ENCODE measurements around the gene FTO.

Gene FTO

DNA sequence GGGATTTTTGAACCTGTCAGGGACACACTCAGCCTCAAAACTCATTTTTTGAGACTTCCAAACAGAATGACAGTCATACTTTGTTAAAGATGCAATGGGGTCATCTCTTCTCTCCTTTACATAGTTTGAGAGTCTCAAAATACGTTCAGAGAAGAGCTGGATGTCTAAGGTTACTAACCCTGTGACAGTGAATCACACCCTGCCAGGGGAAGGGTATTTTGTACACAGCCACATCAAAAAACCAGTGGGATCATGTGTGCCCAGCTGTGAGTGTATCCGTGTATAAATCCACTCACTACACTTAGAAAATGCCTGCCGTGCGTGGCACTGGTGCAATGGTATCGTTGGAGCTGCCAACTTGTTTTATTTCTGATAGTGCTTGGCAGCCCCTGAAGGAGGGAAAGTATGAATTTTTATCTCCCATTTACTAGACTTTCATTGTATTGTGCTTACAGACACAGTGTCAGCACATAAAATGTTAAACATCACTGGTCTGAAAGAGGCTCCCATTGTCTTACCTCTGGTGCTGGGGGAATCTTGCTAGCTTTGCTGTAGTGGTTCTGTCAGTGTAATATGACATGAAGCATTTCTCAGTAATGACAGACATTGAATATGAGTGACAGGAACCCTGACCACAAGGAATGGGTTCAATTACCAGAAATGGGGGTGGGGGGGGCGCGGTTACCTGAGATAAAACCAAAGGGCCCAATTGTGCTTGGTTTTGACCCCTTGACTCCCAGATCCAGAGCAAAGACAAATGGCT is 256.3 kb downstream of the FTO start:
- Mint-ChIP-seq H3K27ac (no peak overlapping the region), H3K4me3 (no peak overlapping the region), H3K4me1 (peaks cover 0 to 2% of the 10 kb centered on the region in 2 donors), H3K27me3 (no peaks in the 10 kb centered on the region), H3K9me3 (no peaks in the 10 kb centered on the region), H3K36me3 (peaks cover 8 to 10% of the 10 kb centered on the region in 2 donors)
- no peak for DNase-seq
- no peak for ATAC-seq (replicated peaks)

DNA sequence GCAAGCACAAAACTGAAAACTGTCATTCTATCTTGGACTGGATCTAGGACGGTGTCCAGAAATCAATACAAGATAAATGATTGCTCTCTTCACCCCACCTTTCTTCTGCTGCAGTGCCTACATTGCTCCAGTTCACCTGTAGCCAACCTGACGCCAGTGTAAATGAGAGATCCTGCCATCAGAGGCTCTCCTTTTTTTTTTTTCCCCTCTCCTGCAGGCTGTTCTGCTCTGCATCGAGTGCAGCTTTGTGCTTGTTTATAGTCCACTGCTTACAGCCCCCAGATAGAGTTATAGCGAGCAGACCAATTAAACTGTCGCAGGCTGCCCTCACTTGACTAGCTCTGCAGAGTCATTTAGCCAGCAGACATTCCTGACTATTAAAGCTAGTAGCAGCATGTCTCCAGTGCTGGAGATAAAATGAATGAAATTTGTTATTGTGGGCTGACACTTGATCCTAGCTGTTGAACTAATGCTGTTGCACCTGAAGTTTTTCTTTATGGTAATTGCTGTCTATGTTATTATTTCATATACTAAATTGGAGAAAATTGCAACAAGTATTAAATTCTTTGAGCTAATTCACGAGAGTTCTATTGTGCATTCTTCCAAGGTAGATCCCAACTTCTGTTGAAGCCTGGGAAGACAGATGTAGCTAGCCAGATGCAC is 257.1 kb downstream of the FTO start:
- Mint-ChIP-seq H3K27me3 (no peaks in the 10 kb centered on the region), H3K36me3 (peaks cover 4 to 6% of the 10 kb centered on the region in 2 donors), H3K27ac (no peak overlapping the region), H3K4me1 (no peaks in the 10 kb centered on the region), H3K9me3 (no peaks in the 10 kb centered on the region), H3K4me3 (no peak overlapping the region)
- no peak for ATAC-seq (replicated peaks)
- no peak for DNase-seq

DNA sequence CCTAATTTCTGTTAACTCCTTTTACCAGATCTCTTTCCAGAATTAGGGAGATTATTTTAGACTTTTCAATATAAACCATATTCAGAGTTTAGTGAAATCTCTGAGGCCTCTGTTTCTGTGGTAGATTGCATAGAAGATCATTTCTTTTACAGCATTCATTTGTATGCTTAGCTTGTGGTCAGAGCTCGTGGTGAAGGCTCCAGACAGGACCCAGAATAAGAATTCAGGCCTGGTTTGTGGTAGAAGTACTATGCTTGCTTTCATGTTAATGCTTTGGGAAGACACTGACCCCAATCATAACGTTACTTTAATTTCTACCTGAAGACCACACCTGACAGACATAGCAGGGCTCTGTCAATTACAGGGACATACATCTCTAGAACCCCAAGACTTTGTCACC is 258.1 kb downstream of the FTO start:
- H3K27ac Mint-ChIP-seq, result no peak overlapping the region
- no peaks in the 10 kb centered on the region for H3K9me3 Mint-ChIP-seq
- no peaks in the 10 kb centered on the region for H3K27me3 Mint-ChIP-seq
- no peak overlapping the region for H3K4me3 Mint-ChIP-seq
- DNase-seq (no peak), ATAC-seq (replicated peaks) (no peak)
- H3K36me3 Mint-ChIP-seq, result peaks cover 4 to 5% of the 10 kb centered on the region in 2 donors
- no peaks in the 10 kb centered on the region for H3K4me1 Mint-ChIP-seq

DNA sequence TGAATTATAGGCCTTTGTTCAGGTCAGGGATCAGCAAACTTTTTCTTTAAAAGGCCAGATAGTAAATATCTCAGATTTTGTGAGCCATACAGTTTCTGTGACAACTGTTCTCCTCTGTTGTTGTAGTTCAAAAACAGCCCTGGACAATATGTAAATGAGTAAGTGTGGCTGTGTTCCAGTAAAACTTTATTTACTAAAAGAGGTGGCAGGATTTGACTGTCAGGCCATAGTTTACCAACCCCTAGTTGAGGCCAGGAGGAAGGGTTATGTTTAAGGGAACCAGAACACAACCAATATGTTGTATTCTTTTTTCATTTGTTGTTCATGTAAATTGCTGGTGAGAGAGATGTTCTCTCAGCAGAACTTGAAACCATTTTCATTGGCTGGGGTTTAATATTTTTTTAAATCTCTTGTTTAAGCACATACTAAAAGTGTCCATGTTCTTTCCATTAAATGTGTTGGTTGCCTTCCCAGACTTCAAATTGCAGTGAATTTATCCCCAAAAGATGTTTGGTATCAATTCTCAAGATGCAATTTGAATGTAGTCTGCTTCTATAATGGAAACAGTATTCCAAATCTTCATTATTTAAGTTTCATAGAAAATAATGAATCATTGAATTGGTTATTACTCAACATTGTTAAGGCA is 260.3 kb downstream of the FTO start:
- H3K4me1 Mint-ChIP-seq, result no peaks in the 10 kb centered on the region
- H3K36me3 Mint-ChIP-seq, result peaks cover 3 to 6% of the 10 kb centered on the region in 2 donors
- DNase-seq, result no peak
- no peak for ATAC-seq (replicated peaks)
- H3K4me3 Mint-ChIP-seq, result no peak overlapping the region
- no peak overlapping the region for H3K27ac Mint-ChIP-seq
- no peaks in the 10 kb centered on the region for H3K27me3 Mint-ChIP-seq
- no peaks in the 10 kb centered on the region for H3K9me3 Mint-ChIP-seq

DNA sequence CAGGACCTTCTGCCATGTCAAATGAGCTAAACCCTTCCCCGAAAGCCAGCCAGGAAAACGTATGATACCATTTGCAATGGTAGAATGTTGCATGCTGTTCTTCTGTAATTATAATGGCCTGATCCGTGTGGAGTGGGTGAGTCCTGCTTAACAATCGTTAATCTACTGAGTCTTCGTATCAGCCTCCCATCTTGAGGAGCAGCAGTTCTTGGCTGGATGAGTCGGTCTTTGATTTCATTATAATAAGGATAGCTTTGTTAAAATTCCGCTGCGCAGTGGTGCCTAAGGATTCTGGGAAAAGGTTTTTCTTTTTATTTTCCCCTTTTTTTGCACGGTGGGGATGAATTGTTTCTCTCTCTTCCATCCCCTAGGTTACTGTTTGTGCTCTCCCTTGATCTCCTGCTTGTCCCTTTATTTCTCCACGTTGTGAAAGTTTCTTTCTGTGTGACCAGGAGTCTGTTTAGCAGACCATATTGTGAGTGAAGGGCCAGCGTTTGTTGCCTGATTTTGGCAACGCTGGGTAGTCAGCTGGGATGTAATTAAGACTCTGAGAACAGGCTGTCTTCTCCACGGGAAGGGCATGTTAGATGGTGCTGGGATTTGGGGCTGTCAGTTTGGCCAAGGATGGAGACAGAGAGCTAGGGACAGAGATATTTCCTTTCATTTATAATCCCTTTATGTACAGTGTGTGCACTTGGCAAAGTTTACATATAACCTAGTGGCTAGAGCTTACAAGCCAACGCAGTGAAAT is 263.0 kb downstream of the FTO start:
- Mint-ChIP-seq H3K9me3 (no peaks in the 10 kb centered on the region), H3K36me3 (peaks cover 3 to 6% of the 10 kb centered on the region in 2 donors), H3K27me3 (no peaks in the 10 kb centered on the region), H3K4me3 (no peak overlapping the region), H3K27ac (no peak overlapping the region), H3K4me1 (no peaks in the 10 kb centered on the region)
- no peak for ATAC-seq (replicated peaks)
- DNase-seq, result no peak

DNA sequence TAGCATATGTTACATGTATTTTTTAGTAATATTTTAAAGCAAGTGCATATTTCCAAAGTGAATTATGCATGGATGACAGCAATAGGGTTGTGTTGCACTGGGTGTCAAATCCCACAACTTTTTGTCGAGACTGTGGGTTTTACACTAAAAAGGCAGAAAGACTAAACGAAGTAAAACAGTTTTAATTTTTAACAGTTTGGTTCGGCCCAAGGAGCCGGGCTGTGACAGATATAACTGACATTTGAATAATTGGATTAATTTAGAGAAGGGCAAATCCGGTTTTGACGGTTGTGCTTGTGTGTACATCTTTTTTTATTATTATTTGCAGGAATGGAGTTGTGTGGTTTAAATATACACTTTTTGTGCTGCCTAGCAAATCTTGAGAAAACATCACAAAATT is 263.6 kb downstream of the FTO start:
- H3K27ac Mint-ChIP-seq, result no peak overlapping the region
- H3K4me1 Mint-ChIP-seq, result no peaks in the 10 kb centered on the region
- ATAC-seq (replicated peaks), result no peak
- H3K4me3 Mint-ChIP-seq, result no peak overlapping the region
- no peaks in the 10 kb centered on the region for H3K27me3 Mint-ChIP-seq
- DNase-seq, result no peak
- no peaks in the 10 kb centered on the region for H3K9me3 Mint-ChIP-seq
- peaks cover 3 to 6% of the 10 kb centered on the region in 2 donors for H3K36me3 Mint-ChIP-seq

DNA sequence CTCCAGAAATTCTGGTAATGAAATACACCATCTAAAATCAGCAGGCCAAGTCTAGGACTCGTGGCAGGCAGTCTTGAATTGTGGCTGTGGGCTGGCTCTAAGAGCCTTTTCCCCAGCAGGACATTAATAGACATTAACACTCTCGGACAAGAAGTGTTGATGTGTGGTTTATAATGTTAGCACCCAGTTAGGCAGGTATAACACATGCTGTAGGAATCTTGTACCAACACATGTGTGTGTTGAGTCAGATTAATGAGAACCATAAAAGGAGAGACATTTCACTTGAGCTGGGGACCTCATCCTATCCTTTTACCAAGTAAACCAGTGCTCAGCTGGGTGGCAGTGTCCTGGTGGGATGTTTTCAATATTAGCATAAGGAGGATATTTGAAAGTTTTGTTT is 264.5 kb downstream of the FTO start:
- Mint-ChIP-seq H3K4me3 (no peak overlapping the region), H3K36me3 (peaks cover 3% of the 10 kb centered on the region in 2 donors)
- DNase-seq, result no peak

DNA sequence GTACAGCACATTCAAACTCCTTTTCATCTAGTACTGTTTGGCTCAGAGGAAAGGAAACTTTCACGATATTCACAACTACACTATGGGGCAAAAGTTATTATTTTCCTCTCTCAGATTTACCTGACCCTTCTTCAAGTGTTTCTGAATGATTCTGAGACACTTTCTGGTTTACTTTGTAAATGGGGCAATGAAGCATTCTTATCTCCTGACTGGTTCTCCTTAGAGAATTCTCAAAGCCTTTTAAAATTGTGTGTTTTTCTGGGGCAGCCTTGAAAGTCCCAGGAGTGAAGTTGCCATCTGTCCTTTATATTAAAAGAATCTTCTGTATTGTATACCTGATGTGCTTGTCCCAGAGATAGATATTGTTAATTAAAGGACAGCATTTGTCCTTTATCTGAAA is 264.9 kb downstream of the FTO start:
- Mint-ChIP-seq H3K27ac (no peak overlapping the region), H3K4me3 (no peak overlapping the region), H3K9me3 (no peaks in the 10 kb centered on the region), H3K36me3 (peaks cover 3% of the 10 kb centered on the region in 2 donors), H3K27me3 (no peaks in the 10 kb centered on the region), H3K4me1 (no peaks in the 10 kb centered on the region)
- no peak for ATAC-seq (replicated peaks)
- DNase-seq, result no peak

More for the DNA sequence above, 264.5 kb downstream of the FTO start:
- no peaks in the 10 kb centered on the region for H3K27me3 Mint-ChIP-seq
- H3K4me1 Mint-ChIP-seq, result no peaks in the 10 kb centered on the region
- H3K9me3 Mint-ChIP-seq, result no peaks in the 10 kb centered on the region
- no peak overlapping the region for H3K27ac Mint-ChIP-seq
- ATAC-seq (replicated peaks), result no peak

DNA sequence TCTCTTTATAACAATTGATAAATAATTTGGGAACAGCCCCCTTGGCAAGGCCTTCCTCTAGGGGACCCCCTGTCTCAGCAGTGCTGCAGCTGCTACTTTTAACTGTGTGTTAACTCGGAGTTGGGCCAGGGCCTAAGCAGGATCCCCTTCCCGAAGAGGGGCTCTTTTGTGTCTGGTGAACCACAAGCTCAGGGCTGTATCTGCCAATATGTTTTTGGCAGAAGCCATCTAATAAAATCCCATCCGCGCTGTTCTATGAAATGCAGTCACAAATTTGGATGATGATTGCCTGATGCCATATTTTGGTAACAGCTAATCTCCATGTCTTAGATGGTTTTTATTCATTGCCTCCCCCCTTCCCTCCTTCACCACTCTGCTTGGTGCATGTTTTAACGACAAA is 267.7 kb downstream of the FTO start:
- H3K4me3 Mint-ChIP-seq, result no peak overlapping the region
- peaks cover 0 to 3% of the 10 kb centered on the region in 2 donors for H3K36me3 Mint-ChIP-seq
- no peaks in the 10 kb centered on the region for H3K9me3 Mint-ChIP-seq
- no peak for DNase-seq
- no peak for ATAC-seq (replicated peaks)
- H3K27me3 Mint-ChIP-seq, result no peaks in the 10 kb centered on the region
- H3K27ac Mint-ChIP-seq, result no peak overlapping the region
- no peaks in the 10 kb centered on the region for H3K4me1 Mint-ChIP-seq

DNA sequence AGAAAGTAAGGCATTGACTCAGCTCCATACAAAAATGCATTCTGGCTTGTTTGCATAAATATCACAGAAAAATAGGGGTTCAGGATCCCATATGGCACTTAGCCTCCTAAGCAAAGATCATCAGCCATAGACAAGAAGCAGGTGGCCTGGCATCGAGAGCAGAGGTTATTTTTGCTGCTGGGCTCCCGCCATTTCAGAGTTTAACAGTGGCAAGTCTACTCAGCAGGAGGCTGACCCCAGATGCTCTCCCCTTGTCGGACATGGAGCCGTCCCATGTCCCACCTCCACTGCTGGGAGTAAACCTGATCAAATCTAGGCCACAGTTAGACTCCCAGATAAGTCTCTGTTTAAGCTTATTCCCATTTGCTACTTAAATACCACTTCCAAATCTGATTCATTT is 269.1 kb downstream of the FTO start:
- DNase-seq (no peak), ATAC-seq (replicated peaks) (no peak)
- H3K4me3 Mint-ChIP-seq, result no peak overlapping the region
- H3K27ac Mint-ChIP-seq, result no peak overlapping the region
- H3K36me3 Mint-ChIP-seq, result no peaks in the 10 kb centered on the region
- H3K27me3 Mint-ChIP-seq, result no peaks in the 10 kb centered on the region
- H3K9me3 Mint-ChIP-seq, result no peaks in the 10 kb centered on the region
- no peaks in the 10 kb centered on the region for H3K4me1 Mint-ChIP-seq

DNA sequence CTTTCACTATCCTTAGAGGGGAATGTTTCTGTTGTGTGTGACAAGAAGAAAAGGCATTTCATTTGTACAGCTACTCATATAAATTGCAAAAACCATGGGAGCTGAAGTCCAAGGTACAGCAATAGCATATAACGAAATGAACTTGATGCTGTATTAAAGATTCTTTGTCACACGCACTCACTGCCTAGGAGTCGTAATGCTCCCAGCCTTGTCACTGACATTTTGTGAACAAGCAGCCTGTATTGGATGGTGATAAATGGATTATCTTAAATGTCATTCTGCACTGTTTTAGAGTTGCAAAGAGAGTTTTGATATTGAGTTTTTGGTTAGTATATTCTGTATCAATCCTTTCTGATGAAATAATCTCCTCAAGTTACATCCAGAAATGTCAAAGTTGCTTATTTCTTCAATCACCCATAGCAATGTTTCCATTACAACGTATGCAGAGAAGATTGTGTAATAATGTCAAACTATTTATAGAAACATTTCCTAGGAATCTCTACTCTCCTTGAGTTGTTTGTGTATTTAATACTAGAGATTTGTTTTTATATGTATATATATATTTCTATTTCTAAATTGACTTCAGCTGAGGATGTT is 270.6 kb downstream of the FTO start:
- no peaks in the 10 kb centered on the region for H3K4me1 Mint-ChIP-seq

DNA sequence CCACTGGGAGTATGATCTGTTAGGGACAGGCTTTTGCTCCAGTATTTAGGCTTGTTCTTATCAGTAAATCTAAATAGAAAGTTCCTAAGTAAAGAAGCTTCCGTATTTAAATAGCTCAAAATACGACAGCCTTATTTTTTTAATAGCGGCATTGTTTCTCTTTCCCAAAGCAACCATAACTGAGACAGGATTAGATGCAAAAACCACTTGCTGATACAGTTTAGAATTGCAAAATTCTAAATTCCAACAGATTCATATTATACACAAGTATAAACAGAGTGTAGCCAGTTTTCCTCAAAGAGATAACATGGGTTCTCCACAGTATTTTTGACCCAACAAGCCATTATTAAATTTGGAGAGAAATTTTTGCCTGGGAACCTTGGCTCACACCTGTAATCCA is 276.7 kb downstream of the FTO start:
- DNase-seq, result no peak
- no peak for ATAC-seq (replicated peaks)
- Mint-ChIP-seq H3K4me3 (no peak overlapping the region), H3K9me3 (no peaks in the 10 kb centered on the region), H3K27ac (no peak overlapping the region), H3K36me3 (peaks cover 3 to 6% of the 10 kb centered on the region in 2 donors), H3K27me3 (no peaks in the 10 kb centered on the region), H3K4me1 (no peaks in the 10 kb centered on the region)

More for the DNA sequence above, 270.6 kb downstream of the FTO start:
- no peaks in the 10 kb centered on the region for H3K9me3 Mint-ChIP-seq
- H3K36me3 Mint-ChIP-seq, result peaks cover 0 to 3% of the 10 kb centered on the region in 2 donors
- no peak overlapping the region for H3K27ac Mint-ChIP-seq
- ATAC-seq (replicated peaks), result no peak
- H3K4me3 Mint-ChIP-seq, result no peak overlapping the region
- DNase-seq, result no peak
- no peaks in the 10 kb centered on the region for H3K27me3 Mint-ChIP-seq

DNA sequence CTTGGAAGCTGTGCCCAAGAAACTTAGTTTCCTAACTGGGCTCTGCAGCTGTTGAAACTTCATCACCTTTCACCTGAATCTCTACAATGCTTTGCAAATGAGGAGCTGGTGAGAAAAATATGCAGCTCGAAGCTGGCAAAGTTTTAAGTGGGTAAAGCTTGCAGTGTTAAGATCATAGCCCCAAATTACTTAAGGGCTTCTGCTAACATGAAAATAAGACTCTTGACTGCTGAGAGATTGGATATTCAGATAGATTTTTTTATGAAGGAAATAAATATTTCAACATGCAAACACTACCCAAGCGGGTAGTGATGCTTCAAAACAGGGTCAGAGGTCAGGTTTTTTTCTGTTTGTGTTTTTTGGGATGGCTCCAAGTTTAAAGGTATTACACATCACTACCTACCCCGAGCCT is 278.7 kb downstream of the FTO start:
- DNase-seq, result no peak
- Mint-ChIP-seq H3K4me1 (no peaks in the 10 kb centered on the region), H3K27me3 (no peaks in the 10 kb centered on the region), H3K9me3 (no peaks in the 10 kb centered on the region), H3K36me3 (peaks cover 3 to 6% of the 10 kb centered on the region in 2 donors), H3K4me3 (no peak overlapping the region), H3K27ac (no peak overlapping the region)
- ATAC-seq (replicated peaks), result no peak

DNA sequence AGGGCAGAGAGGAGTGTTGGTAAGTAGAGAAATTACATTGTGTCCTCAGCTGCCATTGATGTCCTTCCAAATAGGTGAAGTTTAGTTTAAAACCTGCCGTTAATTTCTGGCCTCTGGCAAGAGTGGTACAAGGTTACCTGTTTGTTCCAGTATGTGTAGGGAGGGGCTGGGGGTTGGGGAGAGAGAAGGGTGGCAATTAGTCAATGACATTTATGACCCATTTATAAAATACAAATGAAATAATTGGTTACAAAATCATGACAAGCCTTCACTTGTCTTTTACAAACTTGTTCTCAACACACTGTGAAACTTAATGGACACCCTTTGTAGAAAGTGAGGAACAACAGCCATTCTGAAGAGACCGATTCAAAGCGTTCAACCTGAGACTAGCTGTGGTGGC is 281.0 kb downstream of the FTO start:
- ATAC-seq (replicated peaks) (no peak), DNase-seq (no peak)
- Mint-ChIP-seq H3K9me3 (no peaks in the 10 kb centered on the region), H3K36me3 (peaks cover 3 to 4% of the 10 kb centered on the region in 2 donors), H3K27ac (no peak overlapping the region), H3K4me1 (no peaks in the 10 kb centered on the region), H3K4me3 (no peak overlapping the region), H3K27me3 (no peaks in the 10 kb centered on the region)

Measured in stimulated activated naive B cell treated with anti-CD40 and anti-IgM and Interleukin-4, amounts not matched to agents 10 μg/mL and 1 μg/mL and 100 μg/mL, for 72 hours (primary cell).